HepG2 (cell line): ENCODE results near the gene NAP1L1. TPM values are rescaled to one million over a fixed set of nuclear protein-coding genes. Genes with fewer than 3 reads are reported as not detected.
A peak's percentile ranks its signal among the peaks of the same experiment; 100 is the strongest.

Source experiments
- ARNTL ChIP-seq: sonication (generic); formaldehyde crosslinking; IDR thresholded peaks from 2 replicates; pipeline ENCODE4 v1.4.0; 2020; ENCODE audit warnings: mild to moderate bottlenecking, missing genetic modification reagents
- CEBPG ChIP-seq: IDR thresholded peaks from 2 replicates; pipeline ENCODE4 v1.6.1; 2016
- CTCF ChIP-seq: sonication (generic); formaldehyde crosslinking; IDR thresholded peaks from 2 replicates; pipeline ENCODE4 v1.5.0; 2020; ENCODE audit warnings: mild to moderate bottlenecking, missing genetic modification reagents, moderate library complexity
- DNMT1 ChIP-seq: sonication (generic); formaldehyde crosslinking; IDR thresholded peaks from 2 replicates; pipeline ENCODE4 v1.5.1; 2020; ENCODE audit warnings: mild to moderate bottlenecking, missing genetic modification reagents
- EZH2 ChIP-seq: conservative IDR thresholded peaks from 2 replicates; pipeline ENCODE4 v1.6.1; 2012; ENCODE audit warnings: mild to moderate bottlenecking, low read depth, low read length, moderate library complexity
- FOXP1 ChIP-seq, 2 experiments: fragments of 450-650 bp in 1 of 2; IDR thresholded peaks; 2 replicates each; pipeline ENCODE4 v1.6.1; 2017 to 2018; ENCODE audit warnings: antibody characterized with exemption in 1 of 2
- HINFP ChIP-seq: sonication (generic); formaldehyde crosslinking; IDR thresholded peaks from 2 replicates; pipeline ENCODE4 v1.4.0; 2020; ENCODE audit warnings: low read depth, mild to moderate bottlenecking, missing genetic modification reagents
- IRX3 ChIP-seq: sonication (generic); formaldehyde crosslinking; IDR thresholded peaks from 2 replicates; pipeline ENCODE4 v1.8.1; 2023; ENCODE audit warnings: mild to moderate bottlenecking, low read depth, missing genetic modification reagents, borderline replicate concordance
- KAT8 ChIP-seq: IDR thresholded peaks from 2 replicates; pipeline ENCODE4 v1.6.1; 2016; ENCODE audit warnings: missing genetic modification reagents, missing compliant biosample characterization
- KLF11 ChIP-seq: IDR thresholded peaks from 2 replicates; pipeline ENCODE4 v1.6.1; 2016; ENCODE audit warnings: missing compliant biosample characterization
- MAFF ChIP-seq: IDR thresholded peaks from 2 replicates; pipeline ENCODE4 v1.6.1; 2011; ENCODE audit warnings: low read depth, low read length, improper control_type of control experiment
- MLLT10 ChIP-seq: sonication (generic); formaldehyde crosslinking; IDR thresholded peaks from 2 replicates; pipeline ENCODE4 v1.4.0; 2020; ENCODE audit warnings: missing genetic modification reagents
- NFE2L2 ChIP-seq: fragments of 150-350 bp; IDR thresholded peaks from 2 replicates; pipeline ENCODE4 v1.6.1; 2014; ENCODE audit warnings: low read length
- RARA ChIP-seq: IDR thresholded peaks from 2 replicates; pipeline ENCODE4 v1.6.1; 2016; ENCODE audit warnings: missing genetic modification reagents, missing compliant biosample characterization
- RFX1 ChIP-seq: fragments of 450-650 bp; IDR thresholded peaks from 2 replicates; pipeline ENCODE4 v1.6.1; 2017
- RFXANK ChIP-seq: IDR thresholded peaks from 2 replicates; pipeline ENCODE4 v1.6.1; 2016
- SP2 ChIP-seq: sonication (generic); formaldehyde crosslinking; IDR thresholded peaks from 2 replicates; pipeline ENCODE4 v1.5.1; 2020; ENCODE audit warnings: mild to moderate bottlenecking, missing genetic modification reagents
- SRSF1 ChIP-seq: fragments of 200-400 bp; formaldehyde crosslinking; optimal IDR thresholded peaks from 2 replicates; pipeline ENCODE3; 2017; ENCODE audit warnings: mild to moderate bottlenecking, low read depth, low read length, moderate library complexity
- TARDBP ChIP-seq: sonication (generic); formaldehyde crosslinking; IDR thresholded peaks from 2 replicates; pipeline ENCODE4 v1.8.0; 2022; ENCODE audit warnings: mild to moderate bottlenecking, missing genetic modification reagents
- TBP ChIP-seq: sonication (generic); formaldehyde crosslinking; IDR thresholded peaks from 2 replicates; pipeline ENCODE4 v1.5.0; 2020; ENCODE audit warnings: missing genetic modification reagents
- TCF7L2 ChIP-seq: IDR thresholded peaks from 2 replicates; pipeline ENCODE4 v1.6.1; 2011; ENCODE audit warnings: mild to moderate bottlenecking, low read depth, low read length, moderate library complexity
- U2AF1 ChIP-seq: fragments of 200-400 bp; formaldehyde crosslinking; optimal IDR thresholded peaks from 2 replicates; pipeline ENCODE3; 2017; ENCODE audit warnings: mild to moderate bottlenecking, low read depth, low read length
- ZBTB2 ChIP-seq: sonication (generic); formaldehyde crosslinking; IDR thresholded peaks from 2 replicates; pipeline ENCODE4 v1.8.0; 2022; ENCODE audit warnings: low read depth, missing genetic modification reagents
- ZKSCAN8 ChIP-seq: IDR thresholded peaks from 2 replicates; pipeline ENCODE4 v1.6.1; 2016; ENCODE audit warnings: borderline replicate concordance, missing genetic modification reagents, missing compliant biosample characterization
- ZNF382 ChIP-seq: sonication (generic); formaldehyde crosslinking; IDR thresholded peaks from 2 replicates; pipeline ENCODE4 v1.5.0; 2020; ENCODE audit warnings: missing genetic modification reagents, mild to moderate bottlenecking, borderline replicate concordance
- ZNF430 ChIP-seq: sonication (generic); formaldehyde crosslinking; IDR thresholded peaks from 2 replicates; pipeline ENCODE4 v1.9.0; 2021; ENCODE audit warnings: mild to moderate bottlenecking, missing genetic modification reagents
- ZNF550 ChIP-seq: sonication (generic); formaldehyde crosslinking; IDR thresholded peaks from 2 replicates; pipeline ENCODE4 v1.4.0; 2020; ENCODE audit warnings: mild to moderate bottlenecking, missing genetic modification reagents, borderline replicate concordance
- ZNF564 ChIP-seq: sonication (generic); formaldehyde crosslinking; IDR thresholded peaks from 2 replicates; pipeline ENCODE4 v1.8.1; 2023; ENCODE audit warnings: mild to moderate bottlenecking, missing genetic modification reagents
- ZNF766 ChIP-seq: sonication (generic); formaldehyde crosslinking; IDR thresholded peaks from 2 replicates; pipeline ENCODE4 v1.5.0; 2020; ENCODE audit warnings: missing genetic modification reagents, borderline replicate concordance
- polyA plus RNA-seq, 8 experiments: library from polyadenylated mRNA; depleted of rRNA in 3 of 8; stranded (reverse) in 7 of 8; unstranded in 1 of 8; fragments of >200 nt; fragmentation: Illumina TruSeq in 4 of 8; extraction: Trizol in 4 of 8; gene quantifications; 2 replicates each; pipeline versions ENCODE4 v1.2.1 to v1.2.3, GENCODE V29; 2011 to 2016; ENCODE audit warnings: low read depth in 4 of 8, missing spikeins in 1 of 8, mixed read lengths in 1 of 8; ENCODE audit not compliant: insufficient read depth in 1 of 8
- total RNA-seq, 5 experiments: library from RNA; depleted of rRNA; stranded (reverse); fragments of >200 nt; fragmentation: Illumina TruSeq; extraction: Trizol; gene quantifications; 2 replicates each; pipeline ENCODE4 v1.2.3, GENCODE V29; 2016; ENCODE audit warnings: low read depth in 1 of 5

NAP1L1 gene
- total and polyA plus RNA-seq, 2 of the 13 experiments (the other 11 are each of a cell fraction or from before 2014, with no cell fraction given): 207 to 309 TPM

GRCh38 chr12:76031414-76032042 lies 53.0 kb downstream of the NAP1L1 start, which contains the start of gene PHLDA1 (continued):
- no peak for TF ChIP-seq KLF11 (CRISPR knock-in tag)
- no peak for TF ChIP-seq NFE2L2
- no peak for TF ChIP-seq ZNF382 (CRISPR knock-in tag)
- peak; percentile 54; the same call in 1 of the 2 replicates for TF ChIP-seq ZKSCAN8 (CRISPR knock-in tag)
- TF ChIP-seq MLLT10 (CRISPR knock-in tag): peak; percentile 18; the same call in 1 of the 2 replicates
- no peak for TF ChIP-seq MAFF
- peak; percentile 35; the same call in 1 of the 2 replicates for TF ChIP-seq IRX3 (CRISPR knock-in tag)
- TF ChIP-seq SRSF1: peak; percentile 65
- TF ChIP-seq U2AF1: no peak
- no peak for TF ChIP-seq TBP (CRISPR knock-in tag)
- TF ChIP-seq EZH2: no peak
- peak; percentile 57; the same call in 1 of the 2 replicates for TF ChIP-seq ZNF430 (CRISPR knock-in tag)
- TF ChIP-seq FOXP1 (IDR thresholded peaks at IDR 0.05): no peak
- TF ChIP-seq FOXP1 (CRISPR knock-in tag; IDR thresholded peaks at IDR 0.05): no peak
- peak; percentile 64 for TF ChIP-seq RARA (CRISPR knock-in tag)
- peak; percentile 34; the same call in 1 of the 2 replicates for TF ChIP-seq CEBPG (CRISPR knock-in tag)
- TF ChIP-seq TARDBP (CRISPR knock-in tag): peak; percentile 86
- TF ChIP-seq ZNF564 (CRISPR knock-in tag): peak; percentile 81; the same call in 1 of the 2 replicates
- TF ChIP-seq HINFP: 0 out of 2 replicates have a peak, but pooled peaks have one; percentile 78
- TF ChIP-seq RFX1: no peak
- no peak for TF ChIP-seq TCF7L2
- TF ChIP-seq CTCF (CRISPR knock-in tag): peak; percentile 78
- peak; percentile 64 for TF ChIP-seq ZNF550 (CRISPR knock-in tag)
- TF ChIP-seq DNMT1: no peak
- TF ChIP-seq ARNTL (CRISPR knock-in tag): no peak; the same call in 1 of the 2 replicates
- TF ChIP-seq SP2 (CRISPR knock-in tag): peak; percentile 42; the same call in 1 of the 2 replicates
- peak; percentile 79; the same call in 1 of the 2 replicates for TF ChIP-seq ZBTB2
- TF ChIP-seq RFXANK: no peak
- TF ChIP-seq ZNF766 (CRISPR knock-in tag): peak; percentile 87
- no peak; the same call in 1 of the 2 replicates for TF ChIP-seq KAT8 (CRISPR knock-in tag)
